ENCODE measurements around the gene SYPL2.

- TF ChIP-seq EZH2 (IDR thresholded peaks at IDR 0.05) (no peak), CTCF (IDR thresholded peaks at IDR 0.05) (no peak), EZH2phosphoT487 (IDR thresholded peaks at IDR 0.05) (no peak)
Observed at GRCh38 chr1:109484519-109484975, 18.2 kb downstream of the SYPL2 start.

Measured in neural progenitor cell (in vitro differentiated cells).